Spinal cord (tissue), 10 donors: Measurements from ENCODE around the gene CIC. TPM values are rescaled to one million over a fixed set of nuclear protein-coding genes. Genes with fewer than 3 reads are reported as not detected.

ENCODE experiments used
- DNase-seq, 6 donors: peaks; one replicate each; pipeline versions ENCODE4 v3.0.0 to v3.0.0-alpha.2; 2013 to 2015; ENCODE audit warnings: low spot score in 6 of 6, low read depth in 4 of 6
- H3K27ac ChIP-seq: one replicate; pipeline ENCODE4 v1.5.1; 2013; ENCODE audit warnings: low read depth, low read length, control low read depth
- H3K27me3 ChIP-seq: one replicate; pipeline ENCODE4 v1.6.1; 2013; ENCODE audit warnings: low read length; ENCODE audit not compliant: control insufficient read depth, insufficient read depth
- H3K36me3 ChIP-seq: one replicate; pipeline ENCODE4 v1.6.1; 2013; ENCODE audit warnings: low read length; ENCODE audit not compliant: control insufficient read depth, insufficient read depth
- H3K4me1 ChIP-seq: one replicate; pipeline ENCODE4 v1.6.1; 2013; ENCODE audit warnings: low read length; ENCODE audit not compliant: control insufficient read depth, insufficient read depth
- H3K4me3 ChIP-seq: one replicate; pipeline ENCODE4 v1.5.1; 2013; ENCODE audit warnings: low read depth, low read length, control low read depth
- H3K9me3 ChIP-seq: one replicate; pipeline ENCODE4 v1.6.1; 2013; ENCODE audit warnings: low read length; ENCODE audit not compliant: control insufficient read depth, insufficient read depth
- WGBS: methylation state at CpG from one replicate; pipeline ENCODE4 v1.1.5; 2013; ENCODE audit warnings: missing lambda C conversion rate; ENCODE audit not compliant: insufficient coverage; 5-methylcytosine and 5-hydroxymethylcytosine counted together
- polyA plus RNA-seq, 2 donors: library from polyadenylated mRNA; unstranded; fragments of 120-200 nt; gene quantifications; one replicate each; pipeline ENCODE4 v1.2.1, GENCODE V29; 2013; ENCODE audit not compliant: insufficient read length in 2 of 2
- total RNA-seq, 2 donors: library from RNA; depleted of rRNA in 1 of 2; stranded (reverse); fragments of 120-200 nt in 1 of 2; fragments of >200 nt in 1 of 2; gene quantifications; one replicate each; pipeline versions ENCODE4 v1.2.3 to v1.2.4, GENCODE V29; 2013 to 2014
- donor health status: healthy.

The CIC gene
- total and polyA plus RNA-seq, 4 donors: 21.0 to 91.1 (median 58.0) TPM

GRCh38 chr19:42316223-42317211 lies 47.5 kb downstream of the CIC start:
- no peaks in the 10 kb centered on the region for H3K27me3 ChIP-seq
- H3K36me3 ChIP-seq: peaks cover 38% of the 10 kb centered on the region
- no peak for DNase-seq
- no peak overlapping the region for H3K4me3 ChIP-seq
- WGBS: 52% methylated on average over 17 of the region's 28 CpGs
- H3K4me1 ChIP-seq: peaks cover 25% of the 10 kb centered on the region
- H3K9me3 ChIP-seq: no peaks in the 10 kb centered on the region
- no peak overlapping the region for H3K27ac ChIP-seq

- DNase-seq: no peak
- no peaks in the 10 kb centered on the region for H3K27me3 ChIP-seq
- H3K27ac ChIP-seq: no peak overlapping the region
- no peaks in the 10 kb centered on the region for H3K9me3 ChIP-seq
- peaks cover 21% of the 10 kb centered on the region for H3K4me1 ChIP-seq
- H3K36me3 ChIP-seq: peaks cover 42% of the 10 kb centered on the region
- 79% methylated on average over 11 of the region's 13 CpGs for WGBS
- no peak overlapping the region for H3K4me3 ChIP-seq
Observed at GRCh38 chr19:42317535-42317934, 48.5 kb downstream of the CIC start.

- Histone ChIP-seq H3K36me3 (peaks cover 22% of the 10 kb centered on the region), H3K27ac (no peak overlapping the region), H3K27me3 (peaks cover 19% of the 10 kb centered on the region), H3K9me3 (no peaks in the 10 kb centered on the region), H3K4me3 (no peak overlapping the region), H3K4me1 (peaks cover 25% of the 10 kb centered on the region)
- 79% methylated on average over 6 of the region's 9 CpGs for WGBS
- DNase-seq: peak in 1 of 6 donors; percentile 34
Observed at GRCh38 chr19:42322305-42322704, 53.3 kb downstream of the CIC start.

GRCh38 chr19:42323473-42323851 lies 54.4 kb downstream of the CIC start:
- Histone ChIP-seq H3K4me3 (no peak overlapping the region), H3K36me3 (peaks cover 17% of the 10 kb centered on the region), H3K27ac (no peak overlapping the region), H3K27me3 (peaks cover 19% of the 10 kb centered on the region), H3K9me3 (no peaks in the 10 kb centered on the region), H3K4me1 (peaks cover 36% of the 10 kb centered on the region)
- no peak for DNase-seq
- WGBS: 17% methylated on average over 27 of the region's 29 CpGs

GRCh38 chr19:42323852-42324654 lies 55.0 kb downstream of the CIC start:
- Histone ChIP-seq H3K9me3 (no peaks in the 10 kb centered on the region), H3K27me3 (peaks cover 19% of the 10 kb centered on the region)
- 3% methylated on average over 82 of the region's 92 CpGs for WGBS

GRCh38 chr19:42324655-42325307 lies 55.7 kb downstream of the CIC start:
- peaks cover 19% of the 10 kb centered on the region for H3K27me3 ChIP-seq
- H3K4me1 ChIP-seq: peaks cover 47% of the 10 kb centered on the region
- H3K9me3 ChIP-seq: no peaks in the 10 kb centered on the region
- H3K4me3 ChIP-seq: peak overlapping the region; percentile 91
- H3K36me3 ChIP-seq: peaks cover 19% of the 10 kb centered on the region
- no peak for DNase-seq
- H3K27ac ChIP-seq: no peak overlapping the region
- WGBS: 3% methylated on average over 31 of the region's 38 CpGs

More at GRCh38 chr19:42323852-42324654, 55.0 kb downstream of the CIC start:
- H3K4me3 ChIP-seq: no peak overlapping the region
- H3K36me3 ChIP-seq: peaks cover 17% of the 10 kb centered on the region
- H3K27ac ChIP-seq: no peak overlapping the region
- H3K4me1 ChIP-seq: peaks cover 41% of the 10 kb centered on the region
- no peak for DNase-seq

GRCh38 chr19:42325308-42325895 lies 56.4 kb downstream of the CIC start, which contains the start of gene MEGF8:
TSS of gene MEGF8 (plus strand) at chr19:42325635. CDS start at chr19:42326244, 609 bp downstream.
- peaks cover 18% of the 10 kb centered on the region for H3K36me3 ChIP-seq
- peak; percentile 94 to 100 (median 98) for DNase-seq
- peak within 1 kb of the TSS; percentile 91 for H3K4me3 ChIP-seq
- peaks cover 19% of the 10 kb centered on the region for H3K27me3 ChIP-seq
- no peaks in the 10 kb centered on the region for H3K9me3 ChIP-seq
- 0% methylated on average over 45 of the region's 45 CpGs for WGBS
- peak within 1 kb of the TSS; percentile 64 for H3K27ac ChIP-seq
- H3K4me1 ChIP-seq: peaks cover 51% of the 10 kb centered on the region

- peak overlapping the region; percentile 64 for H3K27ac ChIP-seq
- H3K9me3 ChIP-seq: no peaks in the 10 kb centered on the region
- peaks cover 19% of the 10 kb centered on the region for H3K27me3 ChIP-seq
- WGBS: under 1% methylated on average over 36 of the region's 37 CpGs
- DNase-seq: no peak
- H3K36me3 ChIP-seq: peaks cover 12% of the 10 kb centered on the region
- peaks cover 58% of the 10 kb centered on the region for H3K4me1 ChIP-seq
- H3K4me3 ChIP-seq: peak overlapping the region; percentile 91
Observed at GRCh38 chr19:42325896-42326771, 57.1 kb downstream of the CIC start.
